OCI-LY1 (cell line): ENCODE results near the gene ZBED3.
"Not testable (repeated sequence)": the region's sequence is repeated elsewhere in the genome, so short reads cannot be mapped to it uniquely, and the experiment has no call there.

Experiments
- H2AFZ ChIP-seq: fragments of 200-600 bp; sonication (generic), shearing (Covaris generic); 2 replicates; pipeline ENCODE4 v1.6.0; 2014; ENCODE audit warnings: antibody characterized with exemption, mild to moderate bottlenecking, low read length
- H3F3A ChIP-seq: fragments of 200-600 bp; sonication (generic), shearing (Covaris generic); 2 replicates; pipeline ENCODE4 v1.6.0; 2014; ENCODE audit warnings: mild to moderate bottlenecking, antibody characterized with exemption, low read length, moderate library complexity; ENCODE audit not compliant: insufficient read depth
- H3K27ac ChIP-seq: fragments of 200-600 bp; sonication (generic); 2 replicates; pipeline ENCODE4 v1.5.1; 2014; ENCODE audit warnings: low read length, mixed run types, mild to moderate bottlenecking, low read depth; ENCODE audit not compliant: poor library complexity, severe bottlenecking
- H3K27me3 ChIP-seq: fragments of 200-600 bp; sonication (generic); 2 replicates; pipeline ENCODE4 v1.6.0; 2014; ENCODE audit warnings: antibody characterized with exemption, mild to moderate bottlenecking, low read length, moderate library complexity; ENCODE audit not compliant: insufficient read depth
- H3K36me3 ChIP-seq: fragments of 200-600 bp; sonication (generic); 2 replicates; pipeline ENCODE4 v1.6.1; 2014; ENCODE audit warnings: mild to moderate bottlenecking, antibody characterized with exemption, low read length, moderate library complexity, mixed read lengths; ENCODE audit not compliant: insufficient read depth
- H3K4me1 ChIP-seq: fragments of 200-600 bp; sonication (generic); 2 replicates; pipeline ENCODE4 v1.5.1; 2014; ENCODE audit warnings: mild to moderate bottlenecking, low read length, moderate library complexity; ENCODE audit not compliant: insufficient read depth, severe bottlenecking
- H3K4me2 ChIP-seq: fragments of 200-600 bp; sonication (generic), shearing (Covaris generic); 2 replicates; pipeline ENCODE4 v1.6.1; 2014; ENCODE audit warnings: low read length
- H3K4me3 ChIP-seq: fragments of 200-600 bp; sonication (generic); 2 replicates; pipeline ENCODE4 v1.5.1; 2014; ENCODE audit warnings: low read length, low read depth, mild to moderate bottlenecking, mixed read lengths; ENCODE audit not compliant: poor library complexity, severe bottlenecking
- H3K79me2 ChIP-seq: fragments of 200-600 bp; shearing (Covaris generic); 2 replicates; pipeline ENCODE4 v1.6.1; 2016; ENCODE audit warnings: mixed run types, low read length, mixed read lengths; ENCODE audit not compliant: insufficient read depth
- H3K9ac ChIP-seq: fragments of 200-600 bp; sonication (generic), shearing (Covaris generic); 2 replicates; pipeline ENCODE4 v1.6.1; 2014; ENCODE audit warnings: mild to moderate bottlenecking, low read length, mixed read lengths
- H3K9me2 ChIP-seq: fragments of 200-600 bp; sonication (generic), shearing (Covaris generic); 2 replicates; pipeline ENCODE4 v1.6.1; 2014; ENCODE audit warnings: low read depth, mild to moderate bottlenecking, low read length, mixed read lengths
- H3K9me3 ChIP-seq: fragments of 200-600 bp; shearing (Covaris generic); 2 replicates; pipeline ENCODE4 v1.6.1; 2014; ENCODE audit warnings: low read length, mixed read lengths
- H4K20me1 ChIP-seq: fragments of 200-600 bp; sonication (generic), shearing (Covaris generic); 2 replicates; pipeline ENCODE4 v1.6.0; 2016; ENCODE audit warnings: mild to moderate bottlenecking, low read length; ENCODE audit not compliant: insufficient read depth
- CTCF ChIP-seq: fragments of 200-600 bp; sonication (generic), shearing (Covaris generic); IDR thresholded peaks from 2 replicates; pipeline ENCODE4 v1.5.1; 2017; ENCODE audit warnings: mild to moderate bottlenecking, antibody characterized with exemption, low read length, moderate library complexity, mixed read lengths
- EZH2 ChIP-seq: fragments of 200-600 bp; sonication (generic), shearing (Covaris generic); IDR thresholded peaks from 2 replicates; pipeline ENCODE4 v1.8.0; 2017; ENCODE audit warnings: borderline replicate concordance, mixed run types, mild to moderate bottlenecking, antibody characterized with exemption, low read length, moderate library complexity, mixed read lengths

The ZBED3 gene

GRCh38 chr5:77080905-77081304 is 6.2 kb downstream of the ZBED3 start:
- H3K4me2 ChIP-seq = no peak overlapping the region
- H3K9me2 ChIP-seq = no peaks in the 10 kb centered on the region
- H2AFZ ChIP-seq = no peak overlapping the region
- H3K27me3 ChIP-seq = no peaks in the 10 kb centered on the region
- no peak overlapping the region for H3K4me3 ChIP-seq
- H3K79me2 ChIP-seq = no peaks in the 10 kb centered on the region
- H3K9ac ChIP-seq = no peak overlapping the region
- no peaks in the 10 kb centered on the region for H4K20me1 ChIP-seq
- H3K36me3 ChIP-seq = peaks cover 6% of the 10 kb centered on the region; the same call in 1 of the 2 replicates
- no peak for TF ChIP-seq EZH2
- no peak for TF ChIP-seq CTCF
- no peak overlapping the region for H3K27ac ChIP-seq
- no peaks in the 10 kb centered on the region for H3K9me3 ChIP-seq
- peaks cover 21% of the 10 kb centered on the region for H3K4me1 ChIP-seq
- H3F3A ChIP-seq = no peaks in the 10 kb centered on the region

- not testable (repeated sequence) for H3K36me3 ChIP-seq, H4K20me1 ChIP-seq, H3K79me2 ChIP-seq, H3K4me2 ChIP-seq, H3K9me2 ChIP-seq, H3K9me3 ChIP-seq, H3K27me3 ChIP-seq, H3F3A ChIP-seq, H3K27ac ChIP-seq, H2AFZ ChIP-seq, H3K9ac ChIP-seq, H3K4me3 ChIP-seq
- peaks cover 17% of the 10 kb centered on the region for H3K4me1 ChIP-seq
These were observed 6.6 kb downstream of the ZBED3 start for GRCh38 chr5:77080479-77080878.

GRCh38 chr5:77077829-77078176 is 9.3 kb downstream of the ZBED3 start:
- Histone ChIP-seq H3K36me3 (no peaks in the 10 kb centered on the region; the same call in 1 of the 2 replicates), H3K27me3 (no peaks in the 10 kb centered on the region), H3F3A (no peaks in the 10 kb centered on the region), H3K9me2 (no peaks in the 10 kb centered on the region), H3K4me2 (peak overlapping the region; percentile 67), H3K4me1 (peaks cover 12% of the 10 kb centered on the region), H3K9ac (peak overlapping the region; percentile 48; the same call in 1 of the 2 replicates), H2AFZ (no peak overlapping the region), H3K9me3 (no peaks in the 10 kb centered on the region), H3K4me3 (peak overlapping the region; percentile 54), H3K27ac (no peak overlapping the region), H3K79me2 (no peaks in the 10 kb centered on the region), H4K20me1 (no peaks in the 10 kb centered on the region)
- TF ChIP-seq CTCF (no peak), EZH2 (no peak)
